Right cardiac atrium (tissue), 5 donors: Measurements from ENCODE around the gene KRTAP17-1. TPM values are rescaled to one million over a fixed set of nuclear protein-coding genes. Genes with fewer than 3 reads are reported as not detected.

Experiments used
- ATAC-seq, 2 donors: fragments of 200-7000 bp; cut with Tn5 transposase; one replicate each; pipeline versions ENCODE4 v1.8.0 to v1.9.1; 2020; ENCODE audit warnings: moderate library complexity in 2 of 2, mild to moderate bottlenecking in 1 of 2
- DNase-seq, 3 donors: peaks; one replicate each; pipeline ENCODE4 v3.0.0-alpha.2; 2020
- H3K27ac ChIP-seq: one replicate; pipeline ENCODE4 v1.5.1; 2013; ENCODE audit warnings: mild to moderate bottlenecking, low read length, control low read depth, moderate library complexity
- H3K27me3 ChIP-seq: one replicate; pipeline ENCODE4 v1.6.1; 2013; ENCODE audit not compliant: control insufficient read depth, insufficient read depth
- H3K4me1 ChIP-seq: one replicate; pipeline ENCODE4 v1.6.1; 2013; ENCODE audit warnings: low read length; ENCODE audit not compliant: control insufficient read depth, insufficient read depth
- H3K4me3 ChIP-seq: one replicate; pipeline ENCODE4 v1.5.1; 2013; ENCODE audit warnings: low read length, control low read depth
- H3K9me3 ChIP-seq: one replicate; pipeline ENCODE4 v1.6.1; 2013; ENCODE audit warnings: low read length; ENCODE audit not compliant: control insufficient read depth
- WGBS: extraction: QIAGEN DNeasy Blood & Tissue Kit; methylation state at CpG from one replicate; pipeline ENCODE4 v1.1.7; 2013; 5-methylcytosine and 5-hydroxymethylcytosine counted together
- intact Hi-C, 4 donors: fragments of 100-400 bp; cut with DNase I; formaldehyde crosslinking; loops; one replicate each; pipeline versions ENCODE4 v1.11.0 to v1.14.0; 2022 to 2023
- polyA plus RNA-seq: library from polyadenylated mRNA; stranded (reverse); fragments of 200-250 nt; gene quantifications from one replicate; pipeline ENCODE4 v1.2.3, GENCODE V29; 2013
- total RNA-seq, 4 donors: library from RNA; stranded (reverse); fragmentation: NEBNext Ultra II Directional; extraction: Animal tissue kit (Norgen Biotek cat#: 25700); gene quantifications; one replicate each; pipeline ENCODE4 v1.2.1, GENCODE V29; 2021
- donor health status: healthy with polysubstance abuse.
- donor health status: DM: no; HTN: yes; CAD: no.
- donor health status: DM: no; HTN: no; CAD: no.
- donor health status: DM: no; HTN: yes; CAD: no; lungs with severe emphysema.
- donor health status: DM: yes; HTN: yes; CAD: no.

Gene KRTAP17-1
- total and polyA plus RNA-seq, 5 donors, result not detected

GRCh38 chr17:41331606-41332005 lies 16.1 kb upstream of the KRTAP17-1 start:
- no peak for DNase-seq

GRCh38 chr17:41329279-41329948 lies 13.9 kb upstream of the KRTAP17-1 start:
- intact Hi-C loops, result no loop called here
- ATAC-seq, result peak in 1 of 2 donors; percentile 22
- H3K27me3 ChIP-seq, result no peaks in the 10 kb centered on the region
- no peak overlapping the region for H3K4me3 ChIP-seq
- DNase-seq, result peak in 1 of 3 donors; percentile 62
- H3K4me1 ChIP-seq, result no peaks in the 10 kb centered on the region
- H3K27ac ChIP-seq, result no peak overlapping the region
- no peaks in the 10 kb centered on the region for H3K9me3 ChIP-seq
- 50% methylated on average over 13 of the region's 13 CpGs for WGBS

More at GRCh38 chr17:41331606-41332005, 16.1 kb upstream of the KRTAP17-1 start:
- Histone ChIP-seq H3K9me3 (no peaks in the 10 kb centered on the region), H3K27me3 (no peaks in the 10 kb centered on the region), H3K4me3 (no peak overlapping the region), H3K27ac (no peak overlapping the region), H3K4me1 (no peaks in the 10 kb centered on the region)
- intact Hi-C loops, result no loop called here
- 63% methylated on average over 7 of the region's 7 CpGs for WGBS
- ATAC-seq, result no peak

GRCh38 chr17:41328207-41328606 lies 12.7 kb upstream of the KRTAP17-1 start:
- Histone ChIP-seq H3K4me3 (no peak overlapping the region), H3K9me3 (no peaks in the 10 kb centered on the region), H3K27me3 (no peaks in the 10 kb centered on the region), H3K27ac (no peak overlapping the region), H3K4me1 (no peaks in the 10 kb centered on the region)
- intact Hi-C loops, result no loop called here
- ATAC-seq (no peak), DNase-seq (no peak)
- WGBS, result 86% methylated on average over 7 of the region's 7 CpGs

DNA sequence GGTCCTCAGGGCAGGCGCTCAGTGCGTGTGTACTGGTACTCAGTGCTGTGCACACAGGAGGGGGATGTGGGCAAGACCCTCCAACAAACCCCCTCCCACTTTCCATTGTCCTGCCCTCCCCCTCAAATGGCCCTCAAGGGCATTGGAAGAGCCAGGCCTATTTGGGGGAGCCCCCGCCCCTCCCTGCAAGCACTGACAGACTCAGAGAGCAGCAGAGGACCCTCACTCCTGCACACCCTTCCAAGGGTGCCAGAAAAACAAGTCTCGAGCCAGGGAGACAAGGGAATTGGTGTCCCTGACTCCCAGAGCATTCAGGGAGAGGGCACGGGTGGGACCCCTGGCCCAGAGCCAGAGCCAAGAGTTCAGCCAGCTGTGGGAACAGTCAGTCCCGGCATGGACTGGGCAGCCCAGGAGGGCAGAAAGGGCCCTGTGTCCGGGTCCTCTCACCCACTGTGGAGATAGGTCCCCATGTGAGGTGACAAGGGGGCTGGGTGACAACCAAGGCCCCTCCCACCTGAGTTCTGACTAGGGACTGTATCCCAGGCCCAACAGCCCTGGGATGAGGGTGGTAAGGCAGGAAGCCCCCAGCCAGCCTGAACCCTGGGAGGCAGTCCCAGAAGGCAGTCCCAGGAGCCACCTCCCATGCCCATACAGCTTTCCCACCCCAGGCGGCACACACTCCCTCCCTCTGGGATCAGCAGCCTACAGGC lies 12.1 kb upstream of the KRTAP17-1 start:
- H3K27me3 ChIP-seq, result no peaks in the 10 kb centered on the region
- ATAC-seq (no peak), DNase-seq (peak in 1 of 3 donors; percentile 46)
- H3K9me3 ChIP-seq, result no peaks in the 10 kb centered on the region
- H3K4me3 ChIP-seq, result no peak overlapping the region
- no peaks in the 10 kb centered on the region for H3K4me1 ChIP-seq
- no peak overlapping the region for H3K27ac ChIP-seq
- WGBS, result 76% methylated on average over 8 of the region's 8 CpGs
- intact Hi-C loops, result no loop called here

DNA sequence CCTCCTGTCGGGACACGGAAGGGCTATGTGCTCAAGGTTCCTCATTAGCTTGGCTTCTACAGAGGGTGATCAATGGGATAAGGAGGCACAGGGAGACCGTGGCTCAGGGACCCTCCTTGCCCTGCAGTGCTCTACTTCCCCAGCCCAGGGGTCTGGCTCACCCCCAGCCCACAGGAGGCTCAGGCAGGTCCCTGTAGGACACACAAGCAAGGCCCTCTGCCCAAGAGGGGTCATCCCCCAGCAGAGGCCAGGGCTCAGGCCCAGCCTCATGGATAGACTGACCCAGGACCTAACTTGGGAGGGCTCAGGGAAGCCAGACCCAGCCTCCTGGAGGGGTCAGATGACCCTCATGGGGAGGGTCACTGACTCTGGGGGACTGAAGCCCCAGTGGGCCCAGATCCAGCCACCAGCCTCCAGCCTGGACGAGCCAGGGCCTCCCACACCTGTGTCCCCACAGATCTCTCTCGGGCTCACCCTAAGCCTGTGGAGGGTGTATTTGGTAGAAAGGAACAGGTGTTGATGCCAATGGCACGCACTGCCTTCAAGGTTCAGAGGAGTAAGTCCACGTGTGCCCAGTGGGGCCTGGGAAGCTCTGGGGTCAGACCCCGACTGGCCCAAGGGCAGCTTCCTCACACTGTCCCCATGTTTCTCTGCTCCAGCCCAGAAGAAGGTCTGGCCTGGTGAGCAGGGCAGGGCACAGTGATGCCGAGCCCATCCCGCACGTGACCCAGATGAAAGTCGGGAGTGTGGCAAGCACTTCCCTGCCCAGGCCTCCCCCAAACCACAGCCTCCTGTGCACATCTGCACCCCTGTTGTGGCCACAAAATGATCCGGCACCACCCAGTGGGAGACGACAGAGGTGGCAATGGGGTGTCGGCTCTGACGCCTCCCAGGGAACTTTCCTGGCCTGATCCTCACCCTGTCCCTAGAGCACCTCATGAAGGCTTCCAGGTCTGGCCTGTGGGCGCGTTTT lies 10.9 kb upstream of the KRTAP17-1 start:
- 85% methylated on average over 18 of the region's 18 CpGs for WGBS
- no peaks in the 10 kb centered on the region for H3K9me3 ChIP-seq
- H3K4me3 ChIP-seq, result no peak overlapping the region
- intact Hi-C loops, result no loop called here
- DNase-seq (no peak), ATAC-seq (no peak)
- H3K27ac ChIP-seq, result no peak overlapping the region
- H3K27me3 ChIP-seq, result no peaks in the 10 kb centered on the region
- no peaks in the 10 kb centered on the region for H3K4me1 ChIP-seq

DNA sequence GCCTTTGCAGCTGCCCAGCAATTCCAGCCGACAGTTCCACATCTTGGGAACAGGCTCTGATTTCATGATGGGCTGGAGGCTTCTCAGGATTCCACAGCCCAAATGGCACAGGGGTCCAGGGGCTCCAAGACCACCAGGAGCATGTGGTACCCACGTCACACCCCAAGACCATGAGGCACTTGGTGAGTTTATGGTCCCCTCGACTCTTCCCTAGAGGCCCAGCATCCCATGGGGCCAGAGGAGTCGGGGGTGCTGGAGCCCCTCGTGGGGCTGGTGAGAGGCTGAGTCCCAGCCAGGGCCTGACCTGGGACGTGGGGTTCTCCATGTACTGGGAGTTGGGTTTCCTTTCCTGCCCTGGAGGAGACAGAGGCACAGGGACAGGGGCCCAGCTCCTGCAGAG lies 10.1 kb upstream of the KRTAP17-1 start:
- Histone ChIP-seq H3K27me3 (no peaks in the 10 kb centered on the region), H3K4me1 (no peaks in the 10 kb centered on the region), H3K27ac (no peak overlapping the region), H3K4me3 (no peak overlapping the region), H3K9me3 (no peaks in the 10 kb centered on the region)
- no peak for DNase-seq
- no peak for ATAC-seq
- 77% methylated on average over 6 of the region's 6 CpGs for WGBS
- intact Hi-C loops, result no loop called here

- H3K27ac ChIP-seq, result no peak overlapping the region
- H3K4me1 ChIP-seq, result no peaks in the 10 kb centered on the region
- DNase-seq, result no peak
- H3K27me3 ChIP-seq, result no peaks in the 10 kb centered on the region
- WGBS, result 82% methylated on average over 10 of the region's 10 CpGs
- H3K4me3 ChIP-seq, result no peak overlapping the region
- intact Hi-C loops, result no loop called here
- no peak for ATAC-seq
- no peaks in the 10 kb centered on the region for H3K9me3 ChIP-seq
Measured at GRCh38 chr17:41325126-41325525, 9.6 kb upstream of the KRTAP17-1 start.

- ATAC-seq (no peak), DNase-seq (no peak)
- Histone ChIP-seq H3K4me3 (no peak overlapping the region), H3K4me1 (no peaks in the 10 kb centered on the region), H3K9me3 (no peaks in the 10 kb centered on the region), H3K27me3 (no peaks in the 10 kb centered on the region), H3K27ac (no peak overlapping the region)
- WGBS, result 67% methylated on average over 16 of the region's 16 CpGs
- intact Hi-C loops, result no loop called here
Measured at GRCh38 chr17:41324180-41325075, 8.9 kb upstream of the KRTAP17-1 start.

- no peaks in the 10 kb centered on the region for H3K27me3 ChIP-seq
- H3K4me3 ChIP-seq, result no peak overlapping the region
- no peak for ATAC-seq
- intact Hi-C loops, result no loop called here
- no peak overlapping the region for H3K27ac ChIP-seq
- H3K9me3 ChIP-seq, result no peaks in the 10 kb centered on the region
- H3K4me1 ChIP-seq, result no peaks in the 10 kb centered on the region
- no peak for DNase-seq
- 85% methylated on average over 11 of the region's 11 CpGs for WGBS
Measured at GRCh38 chr17:41322903-41323895, 7.7 kb upstream of the KRTAP17-1 start.
